GM19193 (cell line): ENCODE results near the gene PAX6.

ENCODE experiments used
- POLR2A ChIP-seq: IDR thresholded peaks from 4 replicates; pipeline ENCODE4 v1.6.1; 2011; ENCODE audit not compliant: insufficient read depth, insufficient read length; ENCODE audit errors: extremely low read depth

PAX6 gene

DNA sequence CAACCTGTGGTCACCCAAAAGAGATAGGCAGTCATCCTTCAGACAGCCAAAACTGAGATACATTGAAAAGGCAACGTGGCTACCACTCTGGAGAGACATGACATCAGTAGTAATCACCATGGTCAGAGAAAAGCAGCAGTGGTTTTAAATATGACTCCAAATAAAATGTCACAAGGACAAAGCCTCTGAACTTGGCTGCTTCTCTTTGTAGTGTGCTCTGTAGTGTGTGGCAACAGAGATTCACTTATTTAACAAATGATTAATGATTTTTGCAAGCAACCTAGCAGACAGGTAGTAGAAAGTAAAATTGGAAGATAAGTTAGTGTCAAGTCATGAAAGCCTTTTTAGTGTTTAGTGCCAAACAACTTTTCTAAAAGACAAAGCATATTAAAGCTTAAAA is 63.5 kb downstream of the PAX6 start:
- TF ChIP-seq POLR2A: no peak

DNA sequence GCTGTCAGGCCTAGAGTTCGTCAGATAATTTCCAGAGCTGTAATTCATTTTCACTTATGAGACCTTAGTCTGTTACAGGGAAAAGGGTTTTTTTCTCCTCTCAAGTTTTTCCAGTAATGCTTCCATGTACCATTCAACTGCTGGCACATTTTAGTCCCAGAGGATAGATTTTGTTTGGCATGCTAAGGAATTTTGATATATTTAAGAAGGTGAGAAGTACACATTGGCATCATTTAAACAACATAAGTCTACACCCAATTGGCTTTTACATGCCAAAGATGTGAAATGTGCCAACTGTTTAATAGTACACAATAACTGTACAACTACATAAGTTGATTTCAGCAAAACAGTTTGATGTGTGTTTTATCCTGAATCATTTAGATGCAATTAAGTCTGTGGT is 71.0 kb downstream of the PAX6 start:
- TF ChIP-seq POLR2A: no peak
